GM12878 (cell line): ENCODE measurements around the gene RNF121. TPM values are rescaled to one million over a fixed set of nuclear protein-coding genes. Genes with fewer than 3 reads are reported as not detected.
A peak's percentile ranks its signal among the peaks of the same experiment; 100 is the strongest.

Experiments
- ATAC-seq: fragments of 200-7000 bp; cut with Tn5 transposase; 3 replicates; pipeline ENCODE4 v1.9.1; 2020; ENCODE audit warnings: mild to moderate bottlenecking, moderate library complexity
- BruUV-seq: library from RNA; stranded (reverse); fragments of 400-500 nt; replicated peaks from 2 replicates; lab custom pipeline; 2021; lab: Mats Ljungman, UMichigan
- CTCF ChIA-PET: fragments of 300-600 bp; sonication (Branson Sonifier 250); formaldehyde crosslinking; extraction: SDS; loops from one replicate; lab custom pipeline; 2021; ENCODE audit warnings: inconsistent platforms; lab: Yijun Ruan, JAX
- POLR2A ChIA-PET: fragments of 350-600 bp; formaldehyde crosslinking; extraction: SDS; loops from one replicate; lab custom pipeline; 2021; ENCODE audit warnings: inconsistent platforms; lab: Charles Lee
- RAD21 ChIA-PET: fragments of 300-600 bp; sonication (Branson Sonifier 250); formaldehyde crosslinking; loops from one replicate; lab custom pipeline; 2023; ENCODE audit warnings: antibody characterized with exemption; ENCODE audit not compliant: unreplicated experiment; lab: Charles Lee
- SMC1A ChIA-PET: fragments of 300-600 bp; sonication (Branson Sonifier 250); formaldehyde crosslinking; loops from one replicate; lab custom pipeline; 2023; ENCODE audit not compliant: unreplicated experiment, uncharacterized antibody; lab: Charles Lee
- DNase-seq: peaks from one replicate; pipeline ENCODE4 v3.0.0-alpha.2; 2011; ENCODE audit warnings: low read depth, low spot score
- FAIRE-seq: peaks from 3 replicates; lab custom pipeline; 2011; peaks lifted over from hg19 to GRCh38; lab: Jason Lieb, UNC
- H2AFZ ChIP-seq: 2 replicates; pipeline ENCODE4 v1.6.0; 2011; ENCODE audit warnings: low read depth, low read length, control low read depth; ENCODE audit not compliant: control insufficient read depth
- H3K27ac ChIP-seq: 2 replicates; pipeline ENCODE4 v1.5.1; 2011; ENCODE audit warnings: control low read depth; ENCODE audit not compliant: control insufficient read depth, insufficient read depth
- H3K27me3 ChIP-seq, 2 experiments: replicated peaks in 1 of 2; 2 replicates each; pipeline versions ENCODE4 v1.6.0 to v1.6.1; 2011; ENCODE audit warnings: low read length in 1 of 2; ENCODE audit not compliant: control insufficient read depth in 2 of 2, insufficient read depth in 2 of 2
- H3K36me3 ChIP-seq, 2 experiments: 2 replicates each; pipeline ENCODE4 v1.5.1; 2011; ENCODE audit warnings: low read length in 1 of 2; ENCODE audit not compliant: control insufficient read depth in 2 of 2, insufficient read depth in 2 of 2
- H3K4me1 ChIP-seq: 2 replicates; pipeline ENCODE4 v1.6.1; 2011; ENCODE audit warnings: mild to moderate bottlenecking, low read length, moderate library complexity, mixed read lengths; ENCODE audit not compliant: control insufficient read depth, insufficient read depth
- H3K4me2 ChIP-seq: 2 replicates; pipeline ENCODE4 v1.6.0; 2011; ENCODE audit warnings: control low read depth; ENCODE audit not compliant: control insufficient read depth, insufficient read depth
- H3K4me3 ChIP-seq: fragments of 200-600 bp; sonication (generic); 2 replicates; pipeline ENCODE4 v1.5.1; 2016
- H3K79me2 ChIP-seq: 2 replicates; pipeline ENCODE4 v1.6.0; 2011; ENCODE audit warnings: low read length; ENCODE audit not compliant: control insufficient read depth, insufficient read depth
- H3K9ac ChIP-seq: 2 replicates; pipeline ENCODE4 v1.8.0; 2011; ENCODE audit warnings: low read length, control low read depth, mixed read lengths; ENCODE audit not compliant: control insufficient read depth, insufficient read depth
- H3K9me3 ChIP-seq: replicated peaks from 3 replicates; pipeline ENCODE4 v1.5.1; 2011; ENCODE audit warnings: mild to moderate bottlenecking, low read length; ENCODE audit not compliant: control insufficient read depth, insufficient read depth
- H4K20me1 ChIP-seq: 2 replicates; pipeline ENCODE4 v1.6.0; 2011; ENCODE audit not compliant: control insufficient read depth, insufficient read depth
- ATF2 ChIP-seq: IDR thresholded peaks from 2 replicates; pipeline ENCODE4 v1.6.1; 2012; ENCODE audit warnings: low read length, inconsistent platforms
- CUX1 ChIP-seq: IDR thresholded peaks from 2 replicates; pipeline ENCODE4 v1.6.1; 2012; ENCODE audit warnings: improper control_type of control experiment, low read depth, low read length; ENCODE audit not compliant: insufficient replicate concordance
- EP300 ChIP-seq, 2 experiments: fragments of 150-350 bp in 1 of 2; IDR thresholded peaks; 2 replicates each; pipeline ENCODE4 v1.6.1; 2011 to 2012; ENCODE audit warnings: low read depth in 2 of 2, low read length in 2 of 2, borderline replicate concordance in 1 of 2, improper control_type of control experiment in 1 of 2, inconsistent platforms in 1 of 2; ENCODE audit not compliant: control insufficient read depth in 1 of 2
- ETV6 ChIP-seq, 2 experiments: fragments of 450-650 bp in 1 of 2; IDR thresholded peaks in 1 of 2; conservative IDR thresholded peaks in 1 of 2; 2 replicates each; pipeline ENCODE4 v1.6.1; 2014; ENCODE audit warnings: antibody characterized with exemption in 1 of 2, borderline replicate concordance in 1 of 2, low read depth in 1 of 2, mild to moderate bottlenecking in 1 of 2, moderate library complexity in 1 of 2
- EZH2 ChIP-seq: IDR thresholded peaks from 2 replicates; pipeline ENCODE4 v1.6.1; 2012; ENCODE audit warnings: low read depth, mild to moderate bottlenecking, control low read depth, inconsistent platforms, low read length, borderline replicate concordance; ENCODE audit not compliant: control insufficient read depth
- IKZF1 ChIP-seq: fragments of 450-650 bp; conservative IDR thresholded peaks from 2 replicates; pipeline ENCODE4 v1.6.1; 2017; ENCODE audit warnings: antibody characterized with exemption, mild to moderate bottlenecking
- JUND ChIP-seq: IDR thresholded peaks from 2 replicates; pipeline ENCODE4 v1.6.1; 2012; ENCODE audit warnings: low read depth, mild to moderate bottlenecking, low read length, improper control_type of control experiment, moderate library complexity
- MTA2 ChIP-seq: fragments of 450-650 bp; IDR thresholded peaks from 2 replicates; pipeline ENCODE4 v1.6.1; 2016; ENCODE audit warnings: low read depth, mild to moderate bottlenecking, moderate library complexity
- NFXL1 ChIP-seq: fragments of 450-650 bp; IDR thresholded peaks from 2 replicates; pipeline ENCODE4 v1.6.1; 2017; ENCODE audit warnings: antibody characterized with exemption, mild to moderate bottlenecking, borderline replicate concordance
- RFX5 ChIP-seq: IDR thresholded peaks from 2 replicates; pipeline ENCODE4 v1.6.1; 2011; ENCODE audit warnings: low read depth, low read length, improper control_type of control experiment
- STAT3 ChIP-seq: IDR thresholded peaks from 2 replicates; pipeline ENCODE4 v1.6.1; 2011; ENCODE audit warnings: low read depth, low read length, improper control_type of control experiment
- TARDBP ChIP-seq: IDR thresholded peaks from 2 replicates; pipeline ENCODE4 v1.6.1; 2016; ENCODE audit warnings: borderline replicate concordance
- YBX1 ChIP-seq: fragments of 450-650 bp; IDR thresholded peaks from 2 replicates; pipeline ENCODE4 v1.6.1; 2016; ENCODE audit warnings: antibody characterized with exemption
- ZNF274 ChIP-seq: IDR thresholded peaks from one replicate; pipeline ENCODE4 v1.8.0; 2011; ENCODE audit not compliant: insufficient read length, insufficient read depth
- WGBS: methylation state at CpG from one replicate; pipeline ENCODE4 v1.1.6; 2016; ENCODE audit warnings: low lambda C conversion rate; ENCODE audit not compliant: insufficient replicate concordance, insufficient coverage; ENCODE audit errors: missing lambda C conversion rate; 5-methylcytosine and 5-hydroxymethylcytosine counted together
- in situ Hi-C: fragments of 300-500 bp; cut with MboI; formaldehyde crosslinking; loops from 9 replicates; pipeline ENCODE4 v1.14.3; 2018; ENCODE audit warnings: mixed read lengths
- intact Hi-C: fragments of 100-400 bp; cut with micrococcal nuclease; formaldehyde crosslinking; loops from one replicate; pipeline ENCODE4 v1.14.2; 2022; ENCODE audit not compliant: unreplicated experiment
- polyA plus RNA-seq, 11 experiments: library from polyadenylated mRNA; depleted of rRNA in 4 of 11; unstranded in 6 of 11; stranded (reverse) in 5 of 11; fragments of >200 nt; fragmentation: Nextera tagmentation in 4 of 11; fragmentation: Illumina TruSeq in 1 of 11; extraction: Ambion mirVana in 4 of 11; extraction: Trizol in 1 of 11; gene quantifications; 1 replicate in 1 of 11; 2 replicates in 10 of 11; pipeline versions ENCODE4 v1.2.1 to v1.2.3, GENCODE V29; 2011 to 2016; ENCODE audit warnings: inconsistent platforms in 2 of 11, missing spikeins in 2 of 11, low read depth in 1 of 11
- total RNA-seq, 4 experiments: library from RNA; depleted of rRNA in 3 of 4; stranded (reverse); fragments of >200 nt in 3 of 4; fragmentation: Illumina TruSeq in 1 of 4; extraction: Trizol in 1 of 4; gene quantifications; 2 replicates each; pipeline versions ENCODE4 v1.2.1 to v1.2.3, GENCODE V29; 2013 to 2021

The RNF121 gene
- total and polyA plus RNA-seq, 10 of the 15 experiments (the other 5 are each of a cell fraction or from before 2014, with no cell fraction given) = 8.6 to 73.7 (median 32.7) TPM

- in situ Hi-C loops = no loop called here
- Histone ChIP-seq H3K27me3 (no peaks in the 10 kb centered on the region), H3K4me3 (no peak overlapping the region), H2AFZ (no peak overlapping the region), H4K20me1 (no peaks in the 10 kb centered on the region), H3K9ac (no peak overlapping the region; the same call in 1 of the 2 replicates), H3K4me1 (peaks cover 42% of the 10 kb centered on the region), H3K36me3 (peaks cover 28 to 31% of the 10 kb centered on the region in 2 experiments), H3K4me2 (peak overlapping the region; percentile 72; the same call in 1 of the 2 replicates), H3K27ac (peak overlapping the region; percentile 85), H3K9me3 (no peaks in the 10 kb centered on the region), H3K79me2 (peaks cover 10% of the 10 kb centered on the region)
- BruUV-seq = no TSS peak
- POLR2A ChIA-PET = interaction anchor here (0.6 to 1.6 kb wide), 4 partner anchors 8 to 441 kb away, joined by 3 to 4 read pairs (median 4); no protein-coding TSS in a partner anchor
- CTCF ChIA-PET = interaction anchor here (1.1 to 3.1 kb wide), 6 partner anchors 18 to 93 kb away, joined by 3 to 22 read pairs (median 4); no protein-coding TSS in a partner anchor
- ATAC-seq (no peak), FAIRE-seq (no peak), DNase-seq (no peak)
- WGBS = 97% methylated on average over 2 of the region's 2 CpGs
- intact Hi-C loops = no loop called here
- TF ChIP-seq YBX1 (no peak), TARDBP (no peak), ZNF274 (no peak), JUND (no peak), EP300 (IDR thresholded peaks at IDR 0.05; ENCODE audit: borderline replicate concordance in 1 of 2, control insufficient read depth in 1 of 2, low read depth in 2 of 2, low read length in 2 of 2) (no peak), NFXL1 (no peak), IKZF1 (no peak), ETV6 (conservative IDR thresholded peaks at IDR 0.05 in 1 of 2, IDR thresholded peaks at IDR 0.05 in 1 of 2; ENCODE audit: borderline replicate concordance in 1 of 2, low read depth in 1 of 2) (no peak), CUX1 (no peak), EZH2 (no peak), RFX5 (no peak), MTA2 (no peak), STAT3 (no peak), ATF2 (no peak)
- SMC1A ChIA-PET = interaction anchor here (1.0 to 3.3 kb wide), 4 partner anchors 17 to 65 kb away, joined by 4 to 16 read pairs (median 7); no protein-coding TSS in a partner anchor
- RAD21 ChIA-PET = interaction anchor here (1.0 to 4.2 kb wide), 5 partner anchors 12 to 67 kb away, joined by 3 to 21 read pairs (median 5); no protein-coding TSS in a partner anchor
Measured at GRCh38 chr11:71998061-71998460, 69.2 kb downstream of the RNF121 start.
